Hematopoietic multipotent progenitor cell treated with erythropoietin and hydrocortisone succinate and interleukin-3 and kit ligand, for 15 days (in vitro differentiated cells): ENCODE measurements around the gene COL3A1.

ENCODE experiments used
- DNase-seq: peaks from one replicate; pipeline ENCODE4 v3.0.0-alpha.2; 2015; ENCODE audit warnings: low spot score

Gene COL3A1

DNA sequence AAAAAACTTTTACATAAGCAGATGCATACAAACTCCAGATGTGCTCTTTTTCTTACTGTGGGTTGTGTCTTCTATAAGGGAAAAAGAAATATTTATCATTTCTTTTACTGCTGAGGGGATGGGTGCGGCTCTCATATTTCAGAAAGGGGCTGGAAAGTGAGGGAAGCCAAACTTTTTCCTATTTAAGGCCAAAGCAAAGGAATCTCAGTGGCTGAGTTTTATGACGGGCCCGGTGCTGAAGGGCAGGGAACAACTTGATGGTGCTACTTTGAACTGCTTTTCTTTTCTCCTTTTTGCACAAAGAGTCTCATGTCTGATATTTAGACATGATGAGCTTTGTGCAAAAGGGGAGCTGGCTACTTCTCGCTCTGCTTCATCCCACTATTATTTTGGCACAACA lies at the start of gene COL3A1:
TSS of gene COL3A1 (plus strand) at position 210 of the 400 bp plus-strand sequence. CDS start at position 327, 117 bp downstream.
- DNase-seq = no peak

DNA sequence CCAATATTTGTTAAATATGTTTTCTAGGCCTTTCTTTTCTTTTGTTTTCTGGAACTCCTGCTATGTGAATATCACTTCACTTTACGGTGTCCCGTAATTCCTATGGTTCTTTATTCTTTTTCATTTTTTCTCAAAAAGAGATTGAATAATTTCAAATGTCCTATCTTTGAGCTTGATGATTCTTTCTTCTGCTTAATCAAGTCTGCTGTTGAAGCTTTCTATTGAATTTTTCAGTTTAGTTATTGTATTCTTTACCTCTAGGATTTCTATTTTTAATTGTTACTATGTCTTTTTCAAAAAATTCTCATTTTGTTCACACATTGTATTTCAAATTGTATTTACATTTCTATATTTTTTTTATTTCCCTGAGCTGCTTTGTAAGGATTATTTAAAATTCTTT lies 45.5 kb upstream of the COL3A1 start:
- no peak for DNase-seq

DNA sequence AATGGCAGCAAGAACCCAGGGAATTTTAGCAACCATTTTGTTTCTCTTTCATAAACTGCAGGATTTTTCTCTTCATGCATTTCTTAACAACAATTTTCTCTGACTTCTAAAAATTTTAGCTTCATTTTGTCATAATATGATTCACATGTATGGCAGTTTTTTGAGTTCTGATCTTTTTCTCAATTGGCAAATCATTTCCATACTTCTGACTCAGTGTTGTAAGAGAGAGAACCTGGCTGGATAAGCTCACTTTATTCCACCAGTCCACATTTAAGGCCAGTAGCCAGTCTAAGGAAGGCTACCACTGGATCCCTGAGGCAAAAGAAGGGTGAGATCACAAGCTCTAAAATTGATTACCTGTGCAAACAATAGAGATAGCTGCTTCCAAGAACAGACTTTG lies 42.8 kb upstream of the COL3A1 start:
- no peak for DNase-seq

DNA sequence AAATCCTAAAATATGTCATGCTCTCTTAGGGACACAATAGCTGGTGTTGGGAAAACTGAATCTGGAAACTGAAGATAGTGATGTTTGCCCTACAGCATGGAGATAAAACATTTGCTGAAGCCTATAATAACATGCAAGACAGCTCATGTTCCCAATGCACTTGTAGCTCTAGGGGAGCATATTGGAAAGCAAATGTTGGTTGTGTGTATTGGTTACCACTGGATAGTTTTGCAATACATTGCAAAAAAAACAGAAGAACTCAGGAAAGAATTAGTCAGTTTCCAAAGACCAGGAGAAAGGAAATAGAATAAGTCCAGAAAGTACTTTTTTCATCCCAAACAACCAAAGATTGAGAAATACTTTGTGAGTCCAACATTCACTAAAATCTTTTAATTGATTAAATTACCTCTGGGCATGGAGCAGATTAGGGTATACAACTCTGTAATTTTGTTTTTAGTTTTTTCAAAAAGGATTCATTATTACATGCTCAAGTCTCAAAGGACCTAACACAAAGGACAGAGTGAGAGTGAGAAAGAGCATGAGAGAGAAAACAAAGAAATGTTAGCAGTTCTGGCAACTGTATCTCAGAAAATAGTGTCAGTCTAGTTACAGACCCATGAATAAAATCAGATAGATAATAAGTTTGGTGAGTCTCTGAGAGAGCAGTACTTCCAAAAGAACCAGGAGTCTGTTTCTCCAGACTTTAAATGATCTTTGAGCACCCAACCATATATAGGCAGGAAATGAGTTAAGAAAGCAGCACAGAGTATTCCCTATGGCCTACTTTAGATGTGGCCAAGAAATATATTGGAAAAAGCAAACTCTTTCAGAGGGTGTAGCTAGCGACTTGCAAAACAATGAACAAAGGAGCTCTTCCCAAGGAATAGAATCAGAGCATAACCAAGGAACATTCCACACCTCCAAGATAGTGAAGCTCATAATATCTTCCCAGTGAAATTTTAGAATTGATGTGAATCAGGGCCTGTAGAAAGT lies 36.6 kb upstream of the COL3A1 start:
- no peak for DNase-seq

DNA sequence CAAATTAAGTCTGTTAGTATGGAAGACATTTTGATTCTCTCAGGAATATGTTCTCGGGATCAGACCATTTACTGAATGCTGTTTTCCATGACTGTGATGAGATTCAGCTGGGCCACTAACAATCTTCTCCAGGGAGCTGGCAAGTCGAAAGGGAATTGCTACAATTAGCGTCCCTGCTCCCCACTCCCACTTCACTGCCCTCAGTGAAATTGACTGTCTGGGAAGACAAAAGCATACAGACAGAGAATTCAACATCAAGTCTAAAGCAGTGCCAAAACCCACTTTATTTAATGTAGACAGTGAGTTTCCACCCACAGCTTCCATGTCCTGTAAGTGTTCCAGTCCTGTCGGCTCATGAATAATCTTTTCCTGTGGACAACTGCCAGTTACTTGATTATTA lies 34.0 kb upstream of the COL3A1 start:
- DNase-seq = no peak

DNA sequence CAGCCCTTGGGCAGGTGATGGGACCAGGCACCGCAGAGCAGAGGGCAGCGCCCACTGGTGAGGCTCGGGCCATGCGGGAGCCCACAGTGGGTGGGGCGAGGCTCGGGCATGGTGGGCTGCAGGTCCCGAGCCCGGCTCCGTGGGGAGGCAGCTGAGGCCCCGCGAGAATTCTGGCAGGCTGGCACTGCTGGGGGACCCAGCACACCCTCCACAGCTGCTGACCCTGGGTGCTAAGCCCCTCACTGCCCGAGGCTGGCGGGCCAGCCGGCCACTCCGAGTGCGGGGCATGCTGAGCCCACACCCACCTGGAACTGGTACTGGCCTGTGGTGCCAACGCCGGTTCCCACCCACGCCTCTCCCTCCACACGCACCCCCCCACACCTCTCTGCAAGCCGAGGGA lies 29.7 kb upstream of the COL3A1 start:
- no peak for DNase-seq

DNA sequence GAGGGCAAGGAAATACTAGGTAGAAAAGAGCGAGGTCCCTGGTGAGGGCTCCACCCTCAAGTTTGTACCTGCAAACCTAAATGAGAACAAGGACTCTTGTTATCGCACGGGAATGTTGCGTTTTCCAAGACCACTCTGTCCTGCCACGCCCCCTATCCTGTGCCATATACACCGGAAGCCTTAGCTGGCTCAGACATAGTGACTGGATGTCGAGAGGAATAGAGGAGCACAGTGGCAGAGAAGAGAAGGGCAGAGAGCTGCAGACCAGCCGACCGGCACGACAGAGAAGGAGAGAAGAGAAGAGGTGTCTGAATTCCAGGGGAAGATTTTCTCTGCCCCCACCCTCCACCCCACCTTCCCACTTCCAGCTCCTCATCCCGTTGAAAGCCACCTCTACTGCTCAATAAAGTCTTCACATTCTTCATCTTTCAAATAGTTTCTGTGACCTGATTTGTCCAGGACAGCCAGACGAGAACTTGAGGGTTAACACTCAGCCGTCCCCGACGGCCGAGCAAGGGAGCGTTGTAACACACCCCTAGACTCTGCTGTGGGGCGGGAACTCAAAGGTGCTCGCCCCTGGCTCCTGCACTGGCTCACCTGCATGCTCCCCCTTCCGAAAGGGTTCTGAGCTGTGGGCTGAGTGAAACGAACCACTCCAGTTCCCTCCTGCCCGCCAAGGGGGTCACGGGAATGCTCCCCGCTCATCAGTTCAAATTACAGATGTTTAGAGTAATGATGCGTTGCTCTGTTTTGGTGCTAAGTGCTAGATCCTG lies 24.9 kb upstream of the COL3A1 start:
- no peak for DNase-seq

DNA sequence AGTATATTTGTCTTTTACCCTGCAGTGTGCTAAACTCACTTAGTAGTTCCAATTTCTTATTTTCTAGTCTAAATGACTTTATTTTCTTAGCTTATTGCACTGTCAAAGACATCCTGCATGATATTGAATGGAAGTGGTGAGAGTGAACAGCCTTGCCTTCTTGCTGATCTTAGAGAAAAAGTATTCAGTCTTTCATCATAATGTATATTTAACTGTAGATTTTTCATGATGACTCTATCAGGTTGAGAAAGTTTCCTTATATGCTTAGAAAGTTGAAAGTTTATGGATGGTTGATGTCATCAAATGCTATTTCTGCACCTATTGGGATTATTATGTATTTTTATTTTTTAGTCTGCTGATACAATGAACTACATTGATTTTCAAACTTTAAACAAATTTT lies 21.3 kb upstream of the COL3A1 start:
- no peak for DNase-seq

DNA sequence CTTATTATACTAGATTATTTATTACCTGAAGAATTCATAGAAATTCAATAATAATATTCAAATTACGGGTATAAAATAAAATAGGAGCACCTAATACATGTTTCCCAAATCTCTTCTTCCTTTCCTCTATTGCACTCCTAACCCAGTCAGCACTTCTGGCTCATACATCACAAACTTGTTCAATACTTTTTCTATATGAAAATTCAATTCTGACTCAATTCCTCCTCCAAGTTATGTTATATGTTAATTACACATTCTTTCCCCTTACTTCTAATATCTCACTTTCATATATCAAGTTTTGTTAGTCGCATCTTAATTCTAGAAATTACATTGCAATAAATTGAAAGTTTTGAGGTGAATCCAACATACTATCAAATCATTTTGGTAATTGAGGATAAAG lies 17.9 kb upstream of the COL3A1 start:
- no peak for DNase-seq

DNA sequence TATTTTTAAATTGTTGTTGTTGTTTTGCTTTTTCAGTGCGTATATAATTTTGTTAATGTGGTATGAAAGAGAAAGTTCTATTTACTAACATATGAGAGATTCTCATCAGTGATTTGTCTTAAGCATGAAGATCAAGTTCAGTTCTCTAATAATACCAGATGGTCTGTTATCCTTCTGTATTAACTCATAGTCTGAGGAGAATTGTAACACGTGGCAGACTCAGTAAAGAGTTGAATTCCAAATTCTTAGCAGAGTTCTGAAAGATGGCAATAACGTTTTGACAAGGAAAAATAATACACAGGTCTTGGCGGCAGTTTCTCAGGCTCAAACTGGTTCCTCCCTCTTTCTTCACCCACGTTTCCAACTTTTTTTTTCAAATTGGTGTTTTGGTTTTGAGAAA lies 17.2 kb upstream of the COL3A1 start:
- no peak for DNase-seq

DNA sequence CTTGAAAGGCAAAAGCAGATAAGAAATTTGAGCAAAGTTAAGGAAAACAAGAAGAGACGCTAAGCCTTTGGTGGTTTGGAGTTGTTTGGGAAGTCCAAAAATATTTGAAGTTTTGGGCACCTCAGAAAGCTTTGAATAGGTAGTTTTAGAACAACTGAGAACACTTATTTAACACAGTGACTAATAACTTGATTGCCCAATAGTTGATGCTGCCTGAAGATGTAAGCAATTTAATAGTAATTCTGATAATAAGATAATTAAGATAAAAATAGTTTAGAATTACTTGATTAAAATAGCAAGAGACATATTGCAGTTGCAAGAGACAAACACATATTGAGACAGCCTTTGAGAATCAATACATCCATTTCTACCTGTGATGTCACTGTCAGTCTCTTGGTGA lies 16.5 kb upstream of the COL3A1 start:
- DNase-seq = no peak

DNA sequence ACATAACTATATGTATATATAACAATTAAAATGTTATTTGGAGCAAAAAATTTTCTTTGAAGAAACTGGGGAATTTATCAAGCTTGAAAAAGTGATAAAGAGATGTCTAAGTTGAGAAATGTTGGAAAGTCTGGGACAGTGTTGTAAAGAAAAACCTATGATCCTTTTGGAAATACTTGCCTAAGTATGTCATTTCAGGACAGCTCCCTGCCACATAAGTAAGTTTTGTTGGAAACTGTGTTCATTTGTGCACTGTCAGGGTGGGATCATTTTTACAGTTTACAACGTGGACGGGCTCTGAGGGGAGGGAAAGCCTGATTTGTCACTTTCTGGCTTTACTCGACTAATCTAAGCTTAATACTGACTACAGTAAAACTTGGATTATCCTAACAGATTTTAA lies 10.4 kb upstream of the COL3A1 start:
- no peak for DNase-seq

DNA sequence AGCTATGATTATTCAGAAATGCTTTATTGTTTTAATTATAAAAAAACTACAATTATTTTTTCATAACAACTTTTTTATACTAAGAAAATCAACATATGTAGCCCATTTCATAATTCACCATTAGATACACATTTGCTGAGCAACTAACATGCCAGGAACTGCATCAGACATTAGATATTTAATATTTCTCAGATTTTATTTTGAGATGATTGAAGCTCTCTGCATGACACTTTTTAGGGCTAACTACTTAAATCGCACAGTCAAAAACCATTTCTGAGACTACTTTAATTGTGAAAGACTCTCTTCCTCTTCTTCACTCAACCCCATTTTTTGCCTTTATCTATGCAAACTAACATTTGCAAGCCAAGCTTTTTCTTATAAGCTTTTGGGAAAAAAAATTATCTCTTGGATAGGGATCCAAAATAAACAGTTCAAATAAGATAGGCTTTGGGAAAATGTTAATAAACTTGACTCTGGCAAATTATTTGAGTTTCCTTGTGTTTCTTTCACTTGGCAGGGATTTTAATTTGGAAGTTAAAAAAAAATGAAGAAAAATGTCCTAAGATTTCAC lies 9.1 kb upstream of the COL3A1 start:
- DNase-seq = no peak

DNA sequence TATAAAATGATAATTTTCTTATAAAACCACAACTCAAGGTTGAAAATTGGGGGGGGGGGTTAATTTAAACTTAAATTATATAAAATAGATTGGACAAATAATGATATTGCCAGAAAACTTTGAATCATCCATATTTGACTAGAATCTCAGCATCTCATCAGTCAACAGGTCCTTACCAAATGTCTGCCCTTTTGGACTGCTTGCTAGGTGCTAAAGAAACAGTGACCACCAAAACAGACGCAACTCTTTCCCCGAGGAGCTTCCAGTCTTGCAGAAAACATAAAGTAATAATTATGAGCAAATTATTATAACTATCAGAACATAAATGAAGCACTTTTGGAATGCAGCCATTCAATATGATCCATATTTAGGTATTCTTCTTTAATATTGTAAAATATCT lies 8.6 kb upstream of the COL3A1 start:
- no peak for DNase-seq

DNA sequence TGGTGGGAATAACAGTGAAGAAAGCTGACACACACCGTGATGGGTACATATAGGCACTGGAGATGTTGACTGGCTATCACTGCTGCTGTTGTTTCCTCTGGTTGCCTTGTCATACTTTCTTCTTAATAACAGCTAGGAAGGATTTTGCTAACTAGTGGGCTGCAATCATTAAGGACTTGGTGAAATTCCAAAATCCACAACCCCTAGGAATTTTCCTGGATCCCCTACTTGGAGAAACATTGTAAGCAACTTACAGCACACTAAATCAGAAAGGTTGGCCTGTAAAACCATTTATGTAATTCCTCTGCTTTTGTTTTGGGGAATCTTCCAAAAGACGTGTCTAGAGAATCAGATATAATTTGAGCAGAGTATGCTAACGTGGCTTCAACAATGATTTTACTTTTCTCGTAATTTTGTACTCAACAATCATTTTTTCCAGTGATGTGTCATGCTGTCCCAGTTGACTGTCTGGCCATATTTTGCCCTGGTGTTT lies 8.0 kb upstream of the COL3A1 start:
- DNase-seq = no peak

DNA sequence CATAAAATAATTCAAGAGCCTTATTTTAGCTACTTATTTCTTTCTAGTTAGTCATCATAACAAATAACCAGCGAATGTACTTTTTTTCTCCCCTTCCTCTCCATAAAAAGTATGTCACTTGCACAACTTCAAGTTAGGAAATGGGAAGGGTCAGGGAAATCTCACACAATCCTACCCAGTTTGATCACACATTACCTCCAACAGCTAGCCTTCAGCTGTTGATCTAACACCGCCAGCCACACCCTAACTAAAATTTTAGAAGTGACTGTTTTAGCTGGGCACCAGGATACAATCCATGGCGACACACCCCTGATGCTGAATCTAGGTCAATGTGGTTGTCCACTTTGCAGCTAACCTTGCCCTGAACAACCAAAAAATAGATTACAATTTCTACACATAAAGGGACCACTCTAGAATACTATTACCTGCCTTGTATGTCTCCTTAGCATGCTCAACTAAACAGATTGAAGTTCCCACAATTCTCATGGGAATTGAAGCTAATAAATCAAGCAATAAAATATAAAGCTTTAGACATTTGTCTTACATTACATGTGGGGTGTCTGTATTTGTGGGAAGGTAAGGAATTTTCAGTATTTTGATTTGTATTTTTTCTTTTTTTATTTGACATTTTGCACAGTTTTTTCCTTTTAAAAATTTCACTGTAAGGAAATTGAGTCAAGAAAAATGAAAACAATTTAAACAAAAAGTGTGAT lies 7.3 kb upstream of the COL3A1 start:
- DNase-seq = no peak

DNA sequence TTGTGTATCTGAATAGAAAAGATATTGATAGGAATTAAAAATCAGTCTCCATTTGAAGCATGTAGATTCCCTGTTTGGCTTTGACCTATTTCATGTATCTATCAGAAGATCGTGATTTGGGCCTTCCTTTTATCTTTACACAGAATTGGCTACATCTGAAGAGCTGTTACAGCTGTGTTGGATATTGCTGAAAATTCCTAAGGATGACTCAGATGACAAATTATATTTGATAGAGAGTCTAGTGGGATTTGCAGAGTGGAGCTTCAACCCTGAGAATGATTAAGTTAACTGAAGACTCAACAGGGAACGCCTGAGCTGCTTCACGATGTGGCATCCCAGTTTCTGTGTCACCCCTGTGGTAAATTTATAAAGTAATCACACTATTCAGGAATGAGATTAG lies 4.9 kb upstream of the COL3A1 start:
- no peak for DNase-seq

DNA sequence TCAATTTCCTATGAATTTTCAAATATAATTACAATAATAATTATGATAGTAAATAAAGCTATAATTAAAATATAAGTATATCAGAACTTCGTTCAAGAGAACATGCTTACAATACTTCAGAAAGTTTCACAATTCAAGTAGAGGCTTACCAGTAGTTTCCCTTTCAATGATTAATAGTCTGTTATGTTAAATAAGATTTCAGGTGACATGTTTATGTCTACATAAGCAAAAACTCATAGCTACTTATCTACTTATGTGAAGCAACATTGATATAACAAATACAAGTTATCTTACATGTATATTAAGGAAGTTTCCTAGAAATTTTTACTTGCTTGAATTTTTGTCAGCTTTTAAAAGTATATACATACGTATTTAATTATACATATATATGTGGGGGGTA lies 4.5 kb upstream of the COL3A1 start:
- DNase-seq = no peak

DNA sequence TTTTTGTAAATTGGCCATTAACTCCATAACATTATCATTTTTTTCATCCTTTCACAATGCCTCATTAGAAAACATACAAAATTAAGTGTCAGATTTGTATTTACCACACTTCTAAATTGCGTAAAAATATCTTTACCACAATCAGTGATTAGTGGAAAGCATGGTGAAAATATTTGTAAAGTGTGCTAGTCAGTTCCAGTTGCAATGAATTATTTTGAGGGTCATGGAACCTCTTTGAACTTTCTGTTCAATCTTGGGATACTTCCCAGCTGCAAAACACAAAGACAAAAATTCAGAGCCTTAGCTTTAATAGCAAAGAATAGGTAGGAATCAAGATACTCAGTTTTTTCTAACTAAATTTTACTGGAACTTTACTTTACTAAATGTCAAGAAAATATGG lies 4.0 kb upstream of the COL3A1 start:
- no peak for DNase-seq

DNA sequence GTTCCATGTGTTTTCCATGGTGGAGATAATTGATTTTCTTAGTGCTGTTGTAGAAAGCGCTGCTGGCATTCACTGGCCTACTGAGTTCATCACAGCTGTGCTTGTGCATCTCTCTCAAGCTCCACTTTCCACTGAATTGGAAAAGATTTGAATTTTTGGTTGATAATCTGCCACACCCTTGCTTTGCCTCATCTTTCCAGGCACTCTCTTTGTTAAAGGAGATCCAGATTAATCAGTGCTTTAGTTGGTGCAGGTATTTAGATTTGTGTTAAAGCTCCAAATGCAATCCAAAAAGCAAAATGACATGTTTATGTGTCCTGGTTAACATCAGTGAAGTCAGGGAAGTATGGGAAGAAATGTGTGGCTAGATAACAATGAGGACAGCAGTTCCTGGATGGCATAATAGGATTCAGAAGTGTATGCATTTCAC lies 2.7 kb upstream of the COL3A1 start:
- no peak for DNase-seq

DNA sequence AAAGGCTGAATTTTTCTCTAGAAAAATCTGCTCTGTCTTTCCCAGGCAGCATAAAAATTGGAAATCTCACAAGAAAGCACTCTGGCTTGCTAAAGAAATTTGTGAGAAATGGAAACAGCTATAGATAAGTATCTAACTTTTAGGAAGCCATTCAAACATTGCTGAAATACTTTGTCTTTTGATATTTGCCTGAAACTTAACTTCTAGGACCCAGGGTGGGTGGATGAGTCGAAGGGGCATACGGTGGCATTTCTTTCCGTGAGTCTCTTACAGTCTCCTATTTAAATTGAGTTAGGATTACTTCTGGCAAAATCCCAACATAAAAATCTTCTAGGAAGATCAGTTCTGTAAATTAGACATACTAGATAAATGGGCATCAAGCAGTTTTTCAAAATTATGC lies 532 bp upstream of the COL3A1 start:
- no peak for DNase-seq

DNA sequence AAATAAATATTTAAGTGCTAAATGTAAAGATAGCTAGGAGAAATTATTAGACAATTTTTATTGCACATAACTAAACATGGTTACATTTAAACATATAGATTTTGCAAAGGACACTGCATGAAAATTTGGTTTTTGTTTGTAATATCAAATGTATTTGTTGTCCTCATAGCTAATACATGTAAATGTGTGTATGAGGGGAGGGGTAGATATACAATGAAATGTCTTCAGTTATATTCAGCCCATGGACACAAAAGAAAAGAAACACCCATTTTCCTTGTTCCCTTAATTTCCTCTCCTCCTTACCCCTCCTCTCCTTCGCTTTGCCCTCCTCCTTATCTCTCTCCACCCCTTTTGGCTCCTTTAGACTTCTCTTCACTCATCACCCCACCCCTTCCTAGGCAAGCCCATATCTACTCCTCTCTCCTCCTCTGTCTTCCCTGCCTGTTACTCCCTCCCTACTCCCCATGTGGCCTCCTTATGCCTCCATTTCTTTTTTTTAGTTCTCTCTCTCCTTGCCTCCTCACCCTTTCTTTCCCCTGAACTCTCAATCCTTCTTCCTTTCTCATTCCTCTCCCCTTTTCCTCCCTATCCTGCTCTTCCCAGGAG lies 1.4 kb downstream of the COL3A1 start:
- no peak for DNase-seq
